Mammary epithelial cell (primary cell): ENCODE data around the gene RTF1.

Experiments used
- EZH2 ChIP-seq: IDR thresholded peaks from 2 replicates; pipeline ENCODE4 v1.6.1; 2012; ENCODE audit warnings: low read length, inconsistent platforms, borderline replicate concordance
- TF ChIP-seq, protein P1 (sequence below), 2 donors: IDR thresholded peaks in 1 of 2; conservative IDR thresholded peaks in 1 of 2; 2 replicates each; pipeline ENCODE4 v1.5.1; 2011 to 2012; ENCODE audit warnings: inconsistent platforms in 2 of 2, low read length in 2 of 2, mild to moderate bottlenecking in 2 of 2, control low read depth in 1 of 2, low read depth in 1 of 2; ENCODE audit not compliant: insufficient read depth in 1 of 2; ENCODE audit errors: extremely low read depth in 1 of 2

DNA sequence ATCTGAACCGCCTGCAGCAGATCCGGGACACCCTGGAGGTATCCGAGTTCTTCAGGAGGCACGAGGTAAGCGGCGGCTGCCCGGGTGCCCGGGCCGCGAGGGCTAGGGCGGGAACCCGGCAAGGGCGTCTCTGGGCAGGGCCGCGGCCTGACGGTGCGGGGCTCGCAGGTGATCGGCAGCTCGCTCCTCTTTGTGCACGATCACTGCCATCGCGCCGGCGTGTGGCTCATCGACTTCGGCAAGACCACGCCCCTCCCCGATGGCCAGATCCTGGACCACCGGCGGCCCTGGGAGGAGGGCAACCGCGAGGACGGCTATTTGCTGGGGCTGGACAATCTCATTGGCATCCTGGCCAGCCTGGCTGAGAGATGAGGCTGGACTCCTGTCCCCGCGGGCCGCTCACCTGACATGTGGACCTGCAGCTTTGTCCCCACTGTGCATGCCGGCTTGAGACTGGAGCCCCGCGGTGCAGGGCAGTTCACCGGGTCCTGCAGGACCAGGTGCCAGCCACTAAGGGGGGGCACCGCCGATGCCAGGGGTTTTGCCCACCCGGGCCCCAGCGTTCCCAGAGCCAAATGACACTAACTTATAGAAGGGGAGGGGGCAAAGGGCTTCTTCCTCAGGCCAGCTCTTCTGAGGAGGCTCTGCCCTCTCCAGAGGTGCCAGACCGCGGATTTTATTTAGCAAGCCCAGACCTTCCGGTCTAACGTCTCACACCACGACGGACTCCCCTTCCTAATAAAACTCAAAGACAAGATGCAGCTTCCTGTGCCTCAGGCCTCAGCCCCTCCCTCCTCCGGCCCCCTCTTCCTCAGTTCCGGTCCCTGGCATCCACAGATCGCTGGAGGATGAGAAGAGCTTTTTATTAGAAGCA, 86.1 kb downstream of the RTF1 start:
- TF ChIP-seq, protein P1, sequence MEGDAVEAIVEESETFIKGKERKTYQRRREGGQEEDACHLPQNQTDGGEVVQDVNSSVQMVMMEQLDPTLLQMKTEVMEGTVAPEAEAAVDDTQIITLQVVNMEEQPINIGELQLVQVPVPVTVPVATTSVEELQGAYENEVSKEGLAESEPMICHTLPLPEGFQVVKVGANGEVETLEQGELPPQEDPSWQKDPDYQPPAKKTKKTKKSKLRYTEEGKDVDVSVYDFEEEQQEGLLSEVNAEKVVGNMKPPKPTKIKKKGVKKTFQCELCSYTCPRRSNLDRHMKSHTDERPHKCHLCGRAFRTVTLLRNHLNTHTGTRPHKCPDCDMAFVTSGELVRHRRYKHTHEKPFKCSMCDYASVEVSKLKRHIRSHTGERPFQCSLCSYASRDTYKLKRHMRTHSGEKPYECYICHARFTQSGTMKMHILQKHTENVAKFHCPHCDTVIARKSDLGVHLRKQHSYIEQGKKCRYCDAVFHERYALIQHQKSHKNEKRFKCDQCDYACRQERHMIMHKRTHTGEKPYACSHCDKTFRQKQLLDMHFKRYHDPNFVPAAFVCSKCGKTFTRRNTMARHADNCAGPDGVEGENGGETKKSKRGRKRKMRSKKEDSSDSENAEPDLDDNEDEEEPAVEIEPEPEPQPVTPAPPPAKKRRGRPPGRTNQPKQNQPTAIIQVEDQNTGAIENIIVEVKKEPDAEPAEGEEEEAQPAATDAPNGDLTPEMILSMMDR (conservative IDR thresholded peaks at IDR 0.05 in 1 of 2, IDR thresholded peaks at IDR 0.05 in 1 of 2; ENCODE audit: extremely low read depth in 1 of 2, insufficient read depth in 1 of 2, low read depth in 1 of 2, low read length in 2 of 2): no peak
- TF ChIP-seq EZH2: no peak
